IPS DF 4.7 (cell line): ENCODE data around the gene ATP11A.
"Not testable (repeated sequence)": the region's sequence is repeated elsewhere in the genome, so short reads cannot be mapped to it uniquely, and the experiment has no call there.

Experiments
- DNase-seq: peaks from one replicate; pipeline ENCODE4 v3.0.0-alpha.2; 2013; ENCODE audit warnings: low spot score; ENCODE audit errors: extremely low read depth

The ATP11A gene

DNA sequence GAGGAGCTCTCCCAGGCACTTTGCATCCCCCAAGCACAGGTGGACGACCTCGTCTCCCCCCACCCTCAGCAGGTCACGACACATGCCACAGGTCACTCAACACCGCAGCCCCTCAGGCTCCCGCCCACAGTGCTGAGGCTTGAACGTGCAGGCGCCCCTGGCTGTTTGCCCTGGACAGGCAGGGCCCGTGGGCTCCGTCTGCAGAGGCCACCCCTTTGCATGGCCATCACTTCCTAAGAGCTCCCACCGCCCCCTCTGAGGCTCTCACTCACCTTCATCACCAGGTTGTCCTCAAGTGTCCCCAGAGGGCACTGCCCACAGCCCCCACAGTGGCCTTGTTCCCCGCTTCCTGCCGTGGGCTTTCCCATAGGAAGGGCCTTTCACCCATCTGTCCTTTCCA, 147.1 kb downstream of the ATP11A start:
- DNase-seq = no peak

DNA sequence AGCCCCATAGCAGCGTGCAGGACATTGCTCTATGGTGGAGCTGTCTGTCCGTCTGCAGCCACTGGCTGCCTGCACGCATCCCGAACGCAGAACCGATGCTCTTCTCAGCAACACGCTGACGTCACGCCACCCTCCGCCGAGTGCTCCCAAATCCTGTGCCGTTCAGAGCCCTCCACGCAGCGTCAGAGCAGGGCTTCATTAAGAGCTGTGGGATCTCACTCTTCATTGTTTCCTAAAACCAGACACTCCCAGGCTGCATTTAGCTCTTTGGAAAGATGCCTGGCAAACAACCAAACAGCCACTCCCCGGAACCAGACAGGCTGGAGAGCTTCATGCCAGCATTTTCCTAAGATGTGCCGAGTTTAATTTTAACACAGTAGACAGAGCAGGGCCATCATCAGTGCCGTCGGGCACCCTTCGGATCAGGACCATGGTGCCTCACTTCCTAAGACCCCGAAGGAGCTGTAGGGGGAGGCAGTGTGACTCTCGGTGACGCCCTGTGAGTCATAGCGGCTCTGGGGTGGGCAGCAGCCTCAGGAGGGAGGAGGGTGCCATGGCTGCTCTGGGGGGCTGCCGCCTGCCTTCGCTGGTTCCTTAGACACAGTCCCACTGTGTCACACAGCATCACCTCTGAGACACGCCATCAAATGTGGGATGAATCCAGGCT, 147.7 kb downstream of the ATP11A start:
- DNase-seq = no peak

GRCh38 chr13:112838038-112838841, 148.4 kb downstream of the ATP11A start:
- DNase-seq = no peak

DNA sequence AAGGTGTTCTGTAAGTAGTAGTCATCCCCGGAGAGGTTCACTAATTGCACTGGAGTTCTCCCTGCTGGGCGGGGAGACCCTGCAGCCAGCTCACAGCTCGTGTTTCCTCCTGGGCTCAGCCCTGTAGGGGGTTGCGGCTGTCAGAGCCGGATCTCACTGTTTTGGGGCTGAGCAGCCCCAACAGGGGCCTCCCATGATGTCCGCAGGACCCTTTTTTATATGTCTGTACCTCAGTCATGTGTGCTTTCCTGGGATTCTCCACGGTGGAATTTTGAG, 148.9 kb downstream of the ATP11A start:
- DNase-seq = no peak

DNA sequence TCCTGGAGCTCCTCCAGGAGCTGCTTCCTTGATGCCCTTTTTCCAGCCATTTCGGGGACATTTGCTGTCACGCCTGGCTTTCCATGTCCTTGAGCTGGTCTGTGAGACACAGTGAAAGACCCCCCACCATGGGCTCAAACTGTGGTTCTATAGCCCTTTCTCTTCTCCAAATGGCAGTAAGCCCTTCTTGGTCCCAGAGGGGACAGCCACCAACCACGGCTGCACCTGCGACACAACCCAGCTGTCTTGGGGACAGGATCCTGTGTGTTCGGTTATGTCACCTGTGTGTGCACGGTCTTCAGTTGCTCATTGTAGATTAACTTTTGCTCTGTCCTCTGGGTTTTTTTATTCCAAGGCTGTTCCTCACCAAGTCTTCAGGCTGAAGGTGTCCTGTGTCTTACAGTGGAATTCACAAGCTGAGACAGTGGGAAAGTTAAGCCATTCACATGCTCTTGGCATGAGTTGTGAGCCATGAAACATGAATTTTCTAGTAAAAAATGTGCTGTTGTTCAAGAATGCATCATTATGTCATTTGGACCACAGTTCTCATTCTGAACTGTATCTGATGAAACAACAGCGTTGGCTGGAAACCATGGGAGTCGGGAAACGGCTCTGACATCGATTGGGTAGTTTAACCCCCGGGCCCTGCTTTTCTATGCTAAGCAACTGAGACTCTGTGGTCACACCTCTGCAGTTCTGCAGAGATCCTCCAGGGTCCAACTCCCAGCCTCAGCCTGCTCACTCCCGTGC, 149.7 kb downstream of the ATP11A start:
- no peak for DNase-seq

GRCh38 chr13:112840472-112841302, 150.8 kb downstream of the ATP11A start:
- no peak for DNase-seq

DNA sequence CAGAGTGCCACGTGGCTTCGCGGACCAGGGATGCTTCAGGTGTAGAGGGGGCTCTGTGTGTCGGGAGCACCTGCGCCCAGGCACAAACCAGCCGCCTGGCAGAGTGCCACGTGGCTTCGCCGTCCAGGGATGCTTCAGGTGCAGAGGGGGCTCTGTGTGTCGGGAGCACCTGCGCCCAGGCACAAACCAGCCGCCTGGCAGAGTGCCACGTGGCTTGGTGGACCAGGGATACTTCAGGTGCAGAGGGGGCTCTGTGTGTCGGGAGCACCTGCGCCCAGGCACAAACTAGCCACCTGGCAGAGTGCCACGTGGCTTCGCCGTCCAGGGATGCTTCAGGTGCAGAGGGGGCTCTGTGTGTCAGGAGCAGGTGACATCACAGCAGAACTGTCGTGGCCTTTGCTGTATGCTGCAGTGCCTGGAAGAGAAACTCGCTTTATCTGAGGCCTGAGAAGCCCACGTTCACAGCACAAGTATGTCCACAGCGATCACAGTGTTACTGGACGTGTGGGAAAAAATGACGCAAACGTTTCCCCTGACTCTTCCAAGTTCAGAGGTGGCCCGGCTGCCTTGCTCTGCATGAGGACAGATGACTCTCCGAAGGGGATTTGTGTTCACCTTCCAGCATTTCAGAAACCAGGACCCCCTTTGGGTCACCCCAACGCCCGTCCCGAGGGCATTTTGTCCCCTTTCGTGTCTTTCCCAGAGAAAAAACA, 151.6 kb downstream of the ATP11A start:
- not testable (repeated sequence) for DNase-seq

GRCh38 chr13:112842343-112842856, 152.6 kb downstream of the ATP11A start:
- no peak for DNase-seq

GRCh38 chr13:112842931-112843391, 153.1 kb downstream of the ATP11A start:
- DNase-seq = no peak

- no peak for DNase-seq
Observed at GRCh38 chr13:112843392-112844111, 153.7 kb downstream of the ATP11A start.

GRCh38 chr13:112844411-112844810, 154.6 kb downstream of the ATP11A start:
- no peak for DNase-seq

DNA sequence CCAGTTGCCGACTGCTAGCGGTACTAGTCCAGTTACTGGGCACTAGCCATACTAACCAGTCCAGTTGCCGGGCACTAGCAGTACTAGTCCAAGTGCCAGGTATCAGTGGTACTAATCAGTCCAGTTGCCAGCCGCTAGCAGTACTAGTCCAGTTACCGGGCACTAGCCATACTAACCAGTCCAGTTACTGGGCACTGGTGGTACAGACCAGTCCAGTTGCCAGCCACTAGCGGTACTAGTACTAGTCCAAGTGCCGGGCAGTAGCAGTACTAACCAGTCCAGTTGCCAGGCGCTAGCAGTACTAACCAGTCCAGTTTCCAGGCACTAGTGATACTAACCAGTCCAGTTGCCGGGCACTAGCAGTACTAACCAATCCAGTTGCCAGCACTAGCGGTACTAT, 155.0 kb downstream of the ATP11A start:
- DNase-seq = no peak

DNA sequence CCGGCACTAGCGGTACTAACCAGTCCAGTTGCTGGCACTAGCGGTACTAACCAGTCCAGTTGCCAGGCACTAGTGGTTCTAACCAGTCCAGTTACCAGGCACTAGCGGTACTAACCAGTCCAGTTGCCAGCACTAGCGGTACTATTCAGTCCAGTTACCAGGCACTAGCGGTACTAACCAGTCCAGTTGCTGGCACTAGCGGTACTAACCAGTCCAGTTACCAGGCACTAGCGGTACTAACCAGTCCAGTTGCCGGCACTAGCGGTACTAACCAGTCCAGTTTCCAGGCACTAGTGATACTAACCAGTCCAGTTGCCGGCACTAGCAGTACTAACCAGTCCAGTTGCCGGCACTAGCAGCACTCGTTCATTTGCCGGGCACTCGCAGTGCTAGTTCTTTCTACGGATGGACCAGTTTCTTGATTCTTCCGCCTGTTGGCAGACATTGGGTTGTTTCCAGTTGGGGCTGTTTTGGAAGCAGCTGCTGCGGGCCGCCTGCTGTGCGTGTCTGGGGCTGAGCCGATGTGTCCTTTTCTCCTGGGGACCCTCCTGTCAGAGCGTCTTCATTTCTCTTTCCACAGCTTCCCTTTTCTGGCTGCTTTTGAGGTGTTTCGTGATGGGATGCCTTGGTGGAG, 155.8 kb downstream of the ATP11A start:
- no peak for DNase-seq

GRCh38 chr13:112846411-112847115, 156.7 kb downstream of the ATP11A start:
- no peak for DNase-seq

DNA sequence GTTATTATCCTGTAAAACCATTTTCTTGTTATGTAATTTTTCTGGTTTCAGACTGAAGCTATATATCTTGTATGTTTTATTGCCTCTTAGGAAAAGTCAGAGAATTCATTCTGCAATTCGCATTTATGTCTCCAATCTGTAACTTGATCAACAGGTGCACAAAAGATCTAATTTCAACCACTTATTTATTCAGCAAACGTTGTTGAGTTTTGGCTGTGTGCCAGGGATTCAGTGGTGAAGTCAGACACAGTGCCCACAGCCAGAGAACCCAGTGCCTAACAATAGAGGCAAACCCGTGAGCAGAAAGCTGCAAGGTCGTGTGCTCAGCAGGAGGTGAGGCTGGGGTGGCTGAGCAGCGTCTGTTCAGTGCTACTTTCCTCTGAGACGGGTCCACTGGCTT, 159.7 kb downstream of the ATP11A start:
- DNase-seq = no peak

DNA sequence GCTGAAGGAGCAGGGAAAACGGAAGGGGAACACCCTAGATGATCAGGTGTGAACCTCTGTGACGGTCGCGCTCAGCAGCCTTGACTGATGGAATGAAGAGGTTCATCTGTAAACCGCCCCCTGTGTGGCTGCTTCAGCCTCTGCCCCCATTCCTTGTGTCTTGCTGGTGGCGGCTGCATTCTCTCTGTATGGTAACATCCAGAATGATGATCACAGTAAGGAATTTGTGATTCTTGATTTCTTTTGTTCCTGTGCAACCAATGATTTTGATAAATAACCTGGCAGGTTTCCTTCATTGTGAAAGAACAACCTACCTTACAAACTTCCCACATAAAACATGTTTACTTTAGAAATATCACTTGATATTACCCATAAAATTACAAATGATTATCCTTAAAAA, 160.4 kb downstream of the ATP11A start:
- DNase-seq = no peak

- no peak for DNase-seq
Observed at GRCh38 chr13:112851107-112852038, 161.5 kb downstream of the ATP11A start.

- DNase-seq = no peak
Observed at GRCh38 chr13:112852392-112852791, 162.6 kb downstream of the ATP11A start.
